HG02610 (cell line): ENCODE results near the gene ATP13A4.
"Not testable (repeated sequence)": the region's sequence is repeated elsewhere in the genome, so short reads cannot be mapped to it uniquely, and the experiment has no call there.

Experiments
- ATAC-seq: cut with Tn5 transposase; IDR thresholded peaks from one replicate; pipeline ENCODE4 v1.9.1; 2021; ENCODE audit warnings: mild to moderate bottlenecking, moderate library complexity; ENCODE audit not compliant: unreplicated experiment

Gene ATP13A4

GRCh38 chr3:193559100-193559499 lies 4.4 kb upstream of the ATP13A4 start:
- ATAC-seq = no peak

- ATAC-seq = no peak
Observed at GRCh38 chr3:193556841-193557240, 2.1 kb upstream of the ATP13A4 start.

GRCh38 chr3:193553586-193553985 lies 1.1 kb downstream of the ATP13A4 start:
- no peak for ATAC-seq

GRCh38 chr3:193552923-193553322 lies 1.8 kb downstream of the ATP13A4 start:
- no peak for ATAC-seq

GRCh38 chr3:193548406-193548805 lies 6.3 kb downstream of the ATP13A4 start:
- no peak for ATAC-seq

- no peak for ATAC-seq
Observed at GRCh38 chr3:193546129-193546528, 8.6 kb downstream of the ATP13A4 start.

- ATAC-seq = no peak
Observed at GRCh38 chr3:193545304-193545703, 9.4 kb downstream of the ATP13A4 start.

GRCh38 chr3:193544289-193544688 lies 10.4 kb downstream of the ATP13A4 start:
- ATAC-seq = no peak

- ATAC-seq = no peak
Observed at GRCh38 chr3:193530231-193531165, 24.2 kb downstream of the ATP13A4 start.

GRCh38 chr3:193526085-193526484 lies 28.6 kb downstream of the ATP13A4 start:
- not testable (repeated sequence) for ATAC-seq

GRCh38 chr3:193522473-193522872 lies 32.2 kb downstream of the ATP13A4 start:
- no peak for ATAC-seq

- no peak for ATAC-seq
Observed at GRCh38 chr3:193520738-193521137, 34.0 kb downstream of the ATP13A4 start.

- ATAC-seq = no peak
Observed at GRCh38 chr3:193515966-193516365, 38.7 kb downstream of the ATP13A4 start.

- ATAC-seq = no peak
Observed at GRCh38 chr3:193510154-193510553, 44.5 kb downstream of the ATP13A4 start.

GRCh38 chr3:193509103-193509965 lies 45.4 kb downstream of the ATP13A4 start:
- ATAC-seq = no peak

GRCh38 chr3:193508108-193508507 lies 46.6 kb downstream of the ATP13A4 start:
- ATAC-seq = no peak

GRCh38 chr3:193507566-193507965 lies 47.1 kb downstream of the ATP13A4 start:
- no peak for ATAC-seq

- no peak for ATAC-seq
Observed at GRCh38 chr3:193506921-193507320, 47.8 kb downstream of the ATP13A4 start.

GRCh38 chr3:193502871-193503270 lies 51.8 kb downstream of the ATP13A4 start:
- ATAC-seq = no peak

- ATAC-seq = no peak
Observed at GRCh38 chr3:193499801-193500485, 54.8 kb downstream of the ATP13A4 start.

- no peak for ATAC-seq
Observed at GRCh38 chr3:193499136-193499770, 55.4 kb downstream of the ATP13A4 start.
